PC-3 (cell line): ENCODE measurements around the gene C15orf62.

Experiments
- EZH2phosphoT487 ChIP-seq: fragments of 300-600 bp; sonication (generic); IDR thresholded peaks from 2 replicates; pipeline ENCODE4 v1.6.1; 2018; ENCODE audit warnings: mild to moderate bottlenecking, antibody characterized with exemption, low read length, borderline replicate concordance
- TF ChIP-seq, protein P1 (sequence below): fragments of 300-600 bp; sonication (generic); conservative IDR thresholded peaks from 2 replicates; pipeline ENCODE4 v1.5.1; 2017; ENCODE audit warnings: antibody characterized with exemption, low read depth, mild to moderate bottlenecking, low read length

- TF ChIP-seq, protein P1, sequence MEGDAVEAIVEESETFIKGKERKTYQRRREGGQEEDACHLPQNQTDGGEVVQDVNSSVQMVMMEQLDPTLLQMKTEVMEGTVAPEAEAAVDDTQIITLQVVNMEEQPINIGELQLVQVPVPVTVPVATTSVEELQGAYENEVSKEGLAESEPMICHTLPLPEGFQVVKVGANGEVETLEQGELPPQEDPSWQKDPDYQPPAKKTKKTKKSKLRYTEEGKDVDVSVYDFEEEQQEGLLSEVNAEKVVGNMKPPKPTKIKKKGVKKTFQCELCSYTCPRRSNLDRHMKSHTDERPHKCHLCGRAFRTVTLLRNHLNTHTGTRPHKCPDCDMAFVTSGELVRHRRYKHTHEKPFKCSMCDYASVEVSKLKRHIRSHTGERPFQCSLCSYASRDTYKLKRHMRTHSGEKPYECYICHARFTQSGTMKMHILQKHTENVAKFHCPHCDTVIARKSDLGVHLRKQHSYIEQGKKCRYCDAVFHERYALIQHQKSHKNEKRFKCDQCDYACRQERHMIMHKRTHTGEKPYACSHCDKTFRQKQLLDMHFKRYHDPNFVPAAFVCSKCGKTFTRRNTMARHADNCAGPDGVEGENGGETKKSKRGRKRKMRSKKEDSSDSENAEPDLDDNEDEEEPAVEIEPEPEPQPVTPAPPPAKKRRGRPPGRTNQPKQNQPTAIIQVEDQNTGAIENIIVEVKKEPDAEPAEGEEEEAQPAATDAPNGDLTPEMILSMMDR = no peak
- no peak for TF ChIP-seq EZH2phosphoT487
Measured at GRCh38 chr15:40793216-40793989, 23.6 kb downstream of the C15orf62 start.
